GM23338 (cell line): ENCODE data around the gene HSP90B1. TPM values are rescaled to one million over a fixed set of nuclear protein-coding genes. Genes with fewer than 3 reads are reported as not detected.

Source experiments
- ATAC-seq: fragments of 200-7000 bp; cut with Tn5 transposase; 3 replicates; pipeline ENCODE4 v1.9.1; 2020
- DNase-seq: peaks from one replicate; pipeline ENCODE4 v3.0.0-alpha.2; 2015; ENCODE audit warnings: low spot score
- H2AFZ ChIP-seq: fragments of 200-600 bp; sonication (generic); 2 replicates; pipeline ENCODE4 v1.8.0; 2016; ENCODE audit warnings: antibody characterized with exemption, mild to moderate bottlenecking, moderate library complexity
- H3F3A ChIP-seq: fragments of 200-600 bp; sonication (generic); replicated peaks from 2 replicates; pipeline ENCODE4 v1.8.0; 2017; ENCODE audit warnings: antibody characterized with exemption, mixed run types, low read depth
- H3K27ac ChIP-seq: fragments of 200-600 bp; sonication (generic); 2 replicates; pipeline ENCODE4 v1.6.1; 2016; ENCODE audit warnings: low read depth
- H3K27me3 ChIP-seq: fragments of 200-600 bp; sonication (generic); 2 replicates; pipeline ENCODE4 v1.8.0; 2016; ENCODE audit warnings: mild to moderate bottlenecking, mixed run types, moderate library complexity; ENCODE audit not compliant: insufficient read depth
- H3K36me3 ChIP-seq: fragments of 200-600 bp; sonication (generic); 2 replicates; pipeline ENCODE4 v1.8.0; 2016; ENCODE audit warnings: mild to moderate bottlenecking; ENCODE audit not compliant: insufficient read depth
- H3K4me1 ChIP-seq: fragments of 200-600 bp; sonication (generic); 2 replicates; pipeline ENCODE4 v1.8.0; 2016; ENCODE audit warnings: mild to moderate bottlenecking, moderate library complexity; ENCODE audit not compliant: insufficient read depth
- H3K4me2 ChIP-seq: fragments of 200-600 bp; sonication (generic); 2 replicates; pipeline ENCODE4 v1.7.1; 2017; ENCODE audit warnings: mixed run types
- H3K4me3 ChIP-seq: fragments of 200-600 bp; sonication (generic); 2 replicates; pipeline ENCODE4 v1.6.1; 2016; ENCODE audit warnings: mixed run types
- H3K79me2 ChIP-seq: fragments of 200-600 bp; sonication (generic); replicated peaks from 2 replicates; pipeline ENCODE4 v1.8.0; 2017; ENCODE audit warnings: mild to moderate bottlenecking; ENCODE audit not compliant: insufficient read depth
- H3K9me2 ChIP-seq: fragments of 200-600 bp; sonication (generic); 2 replicates; pipeline ENCODE4 v1.8.0; 2017; ENCODE audit not compliant: insufficient read depth
- H4K20me1 ChIP-seq: fragments of 200-600 bp; sonication (generic); replicated peaks from 2 replicates; pipeline ENCODE4 v1.8.0; 2017; ENCODE audit warnings: mild to moderate bottlenecking; ENCODE audit not compliant: insufficient read depth
- H3K27ac Mint-ChIP-seq: 2 replicates; pipeline ENCODE4 v1.8.0; 2020; ENCODE audit warnings: inconsistent platforms, mild to moderate bottlenecking, moderate library complexity, mixed read lengths
- H3K27me3 Mint-ChIP-seq: 3 replicates; pipeline ENCODE4 v1.8.0; 2022; ENCODE audit warnings: low read depth, mild to moderate bottlenecking, moderate library complexity, mixed read lengths, inconsistent platforms; ENCODE audit not compliant: insufficient read depth, poor library complexity
- H3K36me3 Mint-ChIP-seq: 3 replicates; pipeline ENCODE4 v1.8.0; 2021; ENCODE audit warnings: low read depth, mild to moderate bottlenecking, inconsistent platforms, moderate library complexity, mixed read lengths
- H3K4me1 Mint-ChIP-seq: 3 replicates; pipeline ENCODE4 v1.8.0; 2020; ENCODE audit warnings: mild to moderate bottlenecking, inconsistent platforms, mixed read lengths
- H3K4me3 Mint-ChIP-seq: 3 replicates; pipeline ENCODE4 v1.8.0; 2021; ENCODE audit warnings: moderate library complexity, mild to moderate bottlenecking, inconsistent platforms, mixed read lengths
- H3K9me3 Mint-ChIP-seq: 3 replicates; pipeline ENCODE4 v1.8.0; 2020; ENCODE audit warnings: moderate library complexity, mild to moderate bottlenecking, inconsistent platforms, mixed read lengths
- CREB1 ChIP-seq: fragments of 250-450 bp; sonication (Bioruptor Pico); IDR thresholded peaks from 2 replicates; pipeline ENCODE4 v1.5.0; 2020; ENCODE audit warnings: low read depth, mild to moderate bottlenecking, moderate library complexity
- EZH2 ChIP-seq: fragments of 200-600 bp; sonication (generic); IDR thresholded peaks from one replicate; pipeline ENCODE4 v1.8.0; 2017; ENCODE audit warnings: antibody characterized with exemption, mild to moderate bottlenecking, low read depth; ENCODE audit not compliant: unreplicated experiment
- EZH2phosphoT487 ChIP-seq: fragments of 200-600 bp; sonication (generic); IDR thresholded peaks from one replicate; pipeline ENCODE4 v1.8.1; 2018; ENCODE audit warnings: antibody characterized with exemption; ENCODE audit not compliant: unreplicated experiment
- JUNB ChIP-seq: IDR thresholded peaks from one replicate; pipeline ENCODE4 v1.6.1; 2016; ENCODE audit warnings: antibody characterized with exemption; ENCODE audit not compliant: unreplicated experiment
- NANOG ChIP-seq: IDR thresholded peaks from 2 replicates; pipeline ENCODE4 v1.6.1; 2016; ENCODE audit warnings: antibody characterized with exemption, borderline replicate concordance
- POLR2AphosphoS5 ChIP-seq: IDR thresholded peaks from 2 replicates; pipeline ENCODE4 v1.6.1; 2016; ENCODE audit warnings: antibody characterized with exemption, low read depth
- STAT1 ChIP-seq: IDR thresholded peaks from one replicate; pipeline ENCODE4 v1.6.1; 2016; ENCODE audit warnings: antibody characterized with exemption; ENCODE audit not compliant: unreplicated experiment
- ZNF114 ChIP-seq: fragments of 250-450 bp; sonication (Bioruptor Pico); IDR thresholded peaks from 2 replicates; pipeline ENCODE4 v1.5.0; 2020; ENCODE audit warnings: mild to moderate bottlenecking, moderate library complexity
- ZNF331 ChIP-seq: fragments of 250-450 bp; sonication (Bioruptor Pico); IDR thresholded peaks from 2 replicates; pipeline ENCODE4 v1.5.0; 2020; ENCODE audit warnings: low read depth, mild to moderate bottlenecking, moderate library complexity
- polyA plus RNA-seq: library from polyadenylated mRNA; unstranded; fragments of >200 nt; fragmentation: Nextera tagmentation; extraction: Ambion mirVana; gene quantifications from 2 replicates; pipeline ENCODE4 v1.2.1, GENCODE V29; 2016
- total RNA-seq: library from RNA; depleted of rRNA; stranded (reverse); fragments of >200 nt; shearing (Covaris generic); gene quantifications from 2 replicates; pipeline ENCODE4 v1.2.3, GENCODE V29; 2014
- TF ChIP-seq, protein P1 (sequence below): IDR thresholded peaks from 2 replicates; pipeline ENCODE4 v1.6.1; 2016; ENCODE audit warnings: antibody characterized with exemption
- TF ChIP-seq, protein P2 (sequence below): IDR thresholded peaks from one replicate; pipeline ENCODE4 v1.6.1; 2018; ENCODE audit warnings: antibody characterized with exemption; ENCODE audit not compliant: unreplicated experiment
- TF ChIP-seq, protein P3 (sequence below), 2 experiments: fragments of 200-600 bp in 1 of 2; sonication (generic) in 1 of 2; conservative IDR thresholded peaks; 2 replicates each; pipeline versions ENCODE4 v1.5.1 to v1.6.1; 2016 to 2017; ENCODE audit warnings: antibody characterized with exemption in 2 of 2, low read depth in 2 of 2, mild to moderate bottlenecking in 2 of 2, moderate library complexity in 1 of 2
- TF ChIP-seq, protein P4 (sequence below): fragments of 250-450 bp; sonication (Bioruptor Pico); IDR thresholded peaks from 2 replicates; pipeline ENCODE4 v1.5.0; 2020; ENCODE audit warnings: mild to moderate bottlenecking, moderate library complexity

Gene HSP90B1
- total and polyA plus RNA-seq, 2 experiments from 2014 or later = 605 to 1,312 TPM

DNA sequence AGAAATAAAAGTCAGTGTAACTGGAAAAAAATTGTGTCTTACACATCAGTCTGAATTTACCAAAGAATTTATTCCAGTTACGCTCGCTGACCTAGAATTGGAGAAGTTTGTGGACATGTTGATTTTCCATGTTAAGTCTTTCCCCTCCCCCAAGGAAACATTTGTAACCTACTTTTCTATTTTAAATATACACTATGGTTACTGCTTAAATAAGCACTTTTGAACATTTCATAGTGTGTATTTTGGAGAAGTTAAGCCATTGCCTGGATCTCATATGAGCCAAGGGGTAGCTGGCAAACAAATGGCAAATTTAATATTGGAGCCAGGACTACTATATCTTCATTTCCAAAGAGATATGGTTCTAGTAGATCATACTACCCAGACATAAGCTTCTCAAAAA is 46.3 kb upstream of the HSP90B1 start:
- no peak overlapping the region for H3K27ac Mint-ChIP-seq
- H3K4me3 Mint-ChIP-seq = no peak overlapping the region
- no peaks in the 10 kb centered on the region for H3K9me3 Mint-ChIP-seq
- no peak overlapping the region for H3K27ac ChIP-seq
- H3K36me3 ChIP-seq = no peaks in the 10 kb centered on the region
- DNase-seq (no peak), ATAC-seq (no peak)
- no peaks in the 10 kb centered on the region for H3K4me1 ChIP-seq
- H3K4me3 ChIP-seq = no peak overlapping the region
- H2AFZ ChIP-seq = no peak overlapping the region
- H3K36me3 Mint-ChIP-seq = no peaks in the 10 kb centered on the region
- H3K79me2 ChIP-seq = no peaks in the 10 kb centered on the region
- H3K4me1 Mint-ChIP-seq = peaks cover 2% of the 10 kb centered on the region; the same call in 2 of the 3 replicates
- no peaks in the 10 kb centered on the region for H3F3A ChIP-seq
- no peaks in the 10 kb centered on the region for H4K20me1 ChIP-seq
- H3K4me2 ChIP-seq = no peak overlapping the region
- 0 out of 2 replicates have a peak, but pooled peaks cover 2% of the 10 kb centered on the region for H3K9me2 ChIP-seq
- H3K27me3 ChIP-seq = no peaks in the 10 kb centered on the region
- TF ChIP-seq JUNB = no peak
- TF ChIP-seq EZH2phosphoT487 = no peak
- TF ChIP-seq NANOG = no peak
- TF ChIP-seq ZNF114 (CRISPR knock-in tag) = no peak
- TF ChIP-seq, protein P1, sequence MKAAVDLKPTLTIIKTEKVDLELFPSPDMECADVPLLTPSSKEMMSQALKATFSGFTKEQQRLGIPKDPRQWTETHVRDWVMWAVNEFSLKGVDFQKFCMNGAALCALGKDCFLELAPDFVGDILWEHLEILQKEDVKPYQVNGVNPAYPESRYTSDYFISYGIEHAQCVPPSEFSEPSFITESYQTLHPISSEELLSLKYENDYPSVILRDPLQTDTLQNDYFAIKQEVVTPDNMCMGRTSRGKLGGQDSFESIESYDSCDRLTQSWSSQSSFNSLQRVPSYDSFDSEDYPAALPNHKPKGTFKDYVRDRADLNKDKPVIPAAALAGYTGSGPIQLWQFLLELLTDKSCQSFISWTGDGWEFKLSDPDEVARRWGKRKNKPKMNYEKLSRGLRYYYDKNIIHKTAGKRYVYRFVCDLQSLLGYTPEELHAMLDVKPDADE = no peak
- TF ChIP-seq CREB1 (CRISPR knock-in tag) = no peak
- no peak for TF ChIP-seq POLR2AphosphoS5
- no peak for TF ChIP-seq EZH2
- TF ChIP-seq ZNF331 = no peak
- no peak for TF ChIP-seq STAT1
- TF ChIP-seq, protein P2, sequence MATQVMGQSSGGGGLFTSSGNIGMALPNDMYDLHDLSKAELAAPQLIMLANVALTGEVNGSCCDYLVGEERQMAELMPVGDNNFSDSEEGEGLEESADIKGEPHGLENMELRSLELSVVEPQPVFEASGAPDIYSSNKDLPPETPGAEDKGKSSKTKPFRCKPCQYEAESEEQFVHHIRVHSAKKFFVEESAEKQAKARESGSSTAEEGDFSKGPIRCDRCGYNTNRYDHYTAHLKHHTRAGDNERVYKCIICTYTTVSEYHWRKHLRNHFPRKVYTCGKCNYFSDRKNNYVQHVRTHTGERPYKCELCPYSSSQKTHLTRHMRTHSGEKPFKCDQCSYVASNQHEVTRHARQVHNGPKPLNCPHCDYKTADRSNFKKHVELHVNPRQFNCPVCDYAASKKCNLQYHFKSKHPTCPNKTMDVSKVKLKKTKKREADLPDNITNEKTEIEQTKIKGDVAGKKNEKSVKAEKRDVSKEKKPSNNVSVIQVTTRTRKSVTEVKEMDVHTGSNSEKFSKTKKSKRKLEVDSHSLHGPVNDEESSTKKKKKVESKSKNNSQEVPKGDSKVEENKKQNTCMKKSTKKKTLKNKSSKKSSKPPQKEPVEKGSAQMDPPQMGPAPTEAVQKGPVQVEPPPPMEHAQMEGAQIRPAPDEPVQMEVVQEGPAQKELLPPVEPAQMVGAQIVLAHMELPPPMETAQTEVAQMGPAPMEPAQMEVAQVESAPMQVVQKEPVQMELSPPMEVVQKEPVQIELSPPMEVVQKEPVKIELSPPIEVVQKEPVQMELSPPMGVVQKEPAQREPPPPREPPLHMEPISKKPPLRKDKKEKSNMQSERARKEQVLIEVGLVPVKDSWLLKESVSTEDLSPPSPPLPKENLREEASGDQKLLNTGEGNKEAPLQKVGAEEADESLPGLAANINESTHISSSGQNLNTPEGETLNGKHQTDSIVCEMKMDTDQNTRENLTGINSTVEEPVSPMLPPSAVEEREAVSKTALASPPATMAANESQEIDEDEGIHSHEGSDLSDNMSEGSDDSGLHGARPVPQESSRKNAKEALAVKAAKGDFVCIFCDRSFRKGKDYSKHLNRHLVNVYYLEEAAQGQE = no peak
- TF ChIP-seq, protein P3, sequence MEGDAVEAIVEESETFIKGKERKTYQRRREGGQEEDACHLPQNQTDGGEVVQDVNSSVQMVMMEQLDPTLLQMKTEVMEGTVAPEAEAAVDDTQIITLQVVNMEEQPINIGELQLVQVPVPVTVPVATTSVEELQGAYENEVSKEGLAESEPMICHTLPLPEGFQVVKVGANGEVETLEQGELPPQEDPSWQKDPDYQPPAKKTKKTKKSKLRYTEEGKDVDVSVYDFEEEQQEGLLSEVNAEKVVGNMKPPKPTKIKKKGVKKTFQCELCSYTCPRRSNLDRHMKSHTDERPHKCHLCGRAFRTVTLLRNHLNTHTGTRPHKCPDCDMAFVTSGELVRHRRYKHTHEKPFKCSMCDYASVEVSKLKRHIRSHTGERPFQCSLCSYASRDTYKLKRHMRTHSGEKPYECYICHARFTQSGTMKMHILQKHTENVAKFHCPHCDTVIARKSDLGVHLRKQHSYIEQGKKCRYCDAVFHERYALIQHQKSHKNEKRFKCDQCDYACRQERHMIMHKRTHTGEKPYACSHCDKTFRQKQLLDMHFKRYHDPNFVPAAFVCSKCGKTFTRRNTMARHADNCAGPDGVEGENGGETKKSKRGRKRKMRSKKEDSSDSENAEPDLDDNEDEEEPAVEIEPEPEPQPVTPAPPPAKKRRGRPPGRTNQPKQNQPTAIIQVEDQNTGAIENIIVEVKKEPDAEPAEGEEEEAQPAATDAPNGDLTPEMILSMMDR (conservative IDR thresholded peaks at IDR 0.05; ENCODE audit: low read depth in 2 of 2) = no peak
- TF ChIP-seq, protein P4, sequence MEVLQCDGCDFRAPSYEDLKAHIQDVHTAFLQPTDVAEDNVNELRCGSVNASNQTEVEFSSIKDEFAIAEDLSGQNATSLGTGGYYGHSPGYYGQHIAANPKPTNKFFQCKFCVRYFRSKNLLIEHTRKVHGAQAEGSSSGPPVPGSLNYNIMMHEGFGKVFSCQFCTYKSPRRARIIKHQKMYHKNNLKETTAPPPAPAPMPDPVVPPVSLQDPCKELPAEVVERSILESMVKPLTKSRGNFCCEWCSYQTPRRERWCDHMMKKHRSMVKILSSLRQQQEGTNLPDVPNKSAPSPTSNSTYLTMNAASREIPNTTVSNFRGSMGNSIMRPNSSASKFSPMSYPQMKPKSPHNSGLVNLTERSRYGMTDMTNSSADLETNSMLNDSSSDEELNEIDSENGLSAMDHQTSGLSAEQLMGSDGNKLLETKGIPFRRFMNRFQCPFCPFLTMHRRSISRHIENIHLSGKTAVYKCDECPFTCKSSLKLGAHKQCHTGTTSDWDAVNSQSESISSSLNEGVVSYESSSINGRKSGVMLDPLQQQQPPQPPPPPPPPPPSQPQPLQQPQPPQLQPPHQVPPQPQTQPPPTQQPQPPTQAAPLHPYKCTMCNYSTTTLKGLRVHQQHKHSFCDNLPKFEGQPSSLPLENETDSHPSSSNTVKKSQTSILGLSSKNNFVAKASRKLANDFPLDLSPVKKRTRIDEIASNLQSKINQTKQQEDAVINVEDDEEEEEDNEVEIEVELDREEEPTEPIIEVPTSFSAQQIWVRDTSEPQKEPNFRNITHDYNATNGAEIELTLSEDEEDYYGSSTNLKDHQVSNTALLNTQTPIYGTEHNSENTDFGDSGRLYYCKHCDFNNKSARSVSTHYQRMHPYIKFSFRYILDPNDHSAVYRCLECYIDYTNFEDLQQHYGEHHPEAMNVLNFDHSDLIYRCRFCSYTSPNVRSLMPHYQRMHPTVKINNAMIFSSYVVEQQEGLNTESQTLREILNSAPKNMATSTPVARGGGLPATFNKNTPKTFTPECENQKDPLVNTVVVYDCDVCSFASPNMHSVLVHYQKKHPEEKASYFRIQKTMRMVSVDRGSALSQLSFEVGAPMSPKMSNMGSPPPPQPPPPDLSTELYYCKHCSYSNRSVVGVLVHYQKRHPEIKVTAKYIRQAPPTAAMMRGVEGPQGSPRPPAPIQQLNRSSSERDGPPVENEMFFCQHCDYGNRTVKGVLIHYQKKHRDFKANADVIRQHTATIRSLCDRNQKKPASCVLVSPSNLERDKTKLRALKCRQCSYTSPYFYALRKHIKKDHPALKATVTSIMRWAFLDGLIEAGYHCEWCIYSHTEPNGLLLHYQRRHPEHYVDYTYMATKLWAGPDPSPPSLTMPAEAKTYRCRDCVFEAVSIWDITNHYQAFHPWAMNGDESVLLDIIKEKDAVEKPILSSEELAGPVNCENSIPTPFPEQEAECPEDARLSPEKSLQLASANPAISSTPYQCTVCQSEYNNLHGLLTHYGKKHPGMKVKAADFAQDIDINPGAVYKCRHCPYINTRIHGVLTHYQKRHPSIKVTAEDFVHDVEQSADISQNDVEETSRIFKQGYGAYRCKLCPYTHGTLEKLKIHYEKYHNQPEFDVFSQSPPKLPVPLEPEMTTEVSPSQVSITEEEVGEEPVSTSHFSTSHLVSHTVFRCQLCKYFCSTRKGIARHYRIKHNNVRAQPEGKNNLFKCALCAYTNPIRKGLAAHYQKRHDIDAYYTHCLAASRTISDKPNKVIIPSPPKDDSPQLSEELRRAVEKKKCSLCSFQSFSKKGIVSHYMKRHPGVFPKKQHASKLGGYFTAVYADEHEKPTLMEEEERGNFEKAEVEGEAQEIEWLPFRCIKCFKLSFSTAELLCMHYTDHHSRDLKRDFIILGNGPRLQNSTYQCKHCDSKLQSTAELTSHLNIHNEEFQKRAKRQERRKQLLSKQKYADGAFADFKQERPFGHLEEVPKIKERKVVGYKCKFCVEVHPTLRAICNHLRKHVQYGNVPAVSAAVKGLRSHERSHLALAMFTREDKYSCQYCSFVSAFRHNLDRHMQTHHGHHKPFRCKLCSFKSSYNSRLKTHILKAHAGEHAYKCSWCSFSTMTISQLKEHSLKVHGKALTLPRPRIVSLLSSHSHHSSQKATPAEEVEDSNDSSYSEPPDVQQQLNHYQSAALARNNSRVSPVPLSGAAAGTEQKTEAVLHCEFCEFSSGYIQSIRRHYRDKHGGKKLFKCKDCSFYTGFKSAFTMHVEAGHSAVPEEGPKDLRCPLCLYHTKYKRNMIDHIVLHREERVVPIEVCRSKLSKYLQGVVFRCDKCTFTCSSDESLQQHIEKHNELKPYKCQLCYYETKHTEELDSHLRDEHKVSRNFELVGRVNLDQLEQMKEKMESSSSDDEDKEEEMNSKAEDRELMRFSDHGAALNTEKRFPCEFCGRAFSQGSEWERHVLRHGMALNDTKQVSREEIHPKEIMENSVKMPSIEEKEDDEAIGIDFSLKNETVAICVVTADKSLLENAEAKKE (CRISPR knock-in tag) = no peak
- peaks cover 3% of the 10 kb centered on the region for H3K27me3 Mint-ChIP-seq
